Calu3 (cell line): ENCODE data around the gene SNORC. TPM values are rescaled to one million over a fixed set of nuclear protein-coding genes. Genes with fewer than 3 reads are reported as not detected.

ENCODE experiments used
- BruUV-seq: library from RNA; stranded (reverse); fragments of 400-500 nt; replicated peaks from 2 replicates; lab custom pipeline; 2021; lab: Mats Ljungman, UMichigan
- CTCF ChIA-PET: fragments of 300-600 bp; sonication (Branson Sonifier 250); formaldehyde crosslinking; loops from one replicate; lab custom pipeline; 2022; ENCODE audit warnings: antibody characterized with exemption; lab: Charles Lee
- DNase-seq: peaks from one replicate; pipeline ENCODE4 v3.0.0; 2022
- H3K27ac Mint-ChIP-seq: one replicate; pipeline ENCODE4 v1.8.0; 2022; ENCODE audit warnings: mixed read lengths; ENCODE audit not compliant: unreplicated experiment
- H3K27me3 Mint-ChIP-seq: one replicate; pipeline ENCODE4 v1.8.0; 2022; ENCODE audit warnings: mixed read lengths; ENCODE audit not compliant: unreplicated experiment
- H3K36me3 Mint-ChIP-seq: one replicate; pipeline ENCODE4 v1.8.0; 2022; ENCODE audit warnings: mild to moderate bottlenecking, moderate library complexity, mixed read lengths; ENCODE audit not compliant: insufficient read depth, unreplicated experiment
- H3K4me1 Mint-ChIP-seq: one replicate; pipeline ENCODE4 v1.8.0; 2022; ENCODE audit warnings: mild to moderate bottlenecking, low read depth, mixed read lengths; ENCODE audit not compliant: unreplicated experiment
- H3K4me3 Mint-ChIP-seq: one replicate; pipeline ENCODE4 v1.8.0; 2022; ENCODE audit warnings: mild to moderate bottlenecking, low read depth, moderate library complexity, mixed read lengths; ENCODE audit not compliant: unreplicated experiment
- H3K9me3 Mint-ChIP-seq: one replicate; pipeline ENCODE4 v1.8.0; 2022; ENCODE audit warnings: low read depth, mixed read lengths; ENCODE audit not compliant: unreplicated experiment
- intact Hi-C: fragments of 100-400 bp; cut with micrococcal nuclease; formaldehyde crosslinking; loops from one replicate; pipeline ENCODE4 v1.10.0; 2022; ENCODE audit not compliant: unreplicated experiment
- total RNA-seq: library from RNA; stranded (reverse); gene quantifications from 2 replicates; pipeline ENCODE4 v1.2.3, GENCODE V29; 2022
- TF ChIP-seq, protein P1 (sequence below): fragments of 200-600 bp; IDR thresholded peaks from one replicate; pipeline ENCODE4 v1.8.0; 2022; ENCODE audit warnings: antibody characterized with exemption; ENCODE audit not compliant: unreplicated experiment

Gene SNORC
- total RNA-seq, 1 experiment from 2014 or later: 4.3 TPM

DNA sequence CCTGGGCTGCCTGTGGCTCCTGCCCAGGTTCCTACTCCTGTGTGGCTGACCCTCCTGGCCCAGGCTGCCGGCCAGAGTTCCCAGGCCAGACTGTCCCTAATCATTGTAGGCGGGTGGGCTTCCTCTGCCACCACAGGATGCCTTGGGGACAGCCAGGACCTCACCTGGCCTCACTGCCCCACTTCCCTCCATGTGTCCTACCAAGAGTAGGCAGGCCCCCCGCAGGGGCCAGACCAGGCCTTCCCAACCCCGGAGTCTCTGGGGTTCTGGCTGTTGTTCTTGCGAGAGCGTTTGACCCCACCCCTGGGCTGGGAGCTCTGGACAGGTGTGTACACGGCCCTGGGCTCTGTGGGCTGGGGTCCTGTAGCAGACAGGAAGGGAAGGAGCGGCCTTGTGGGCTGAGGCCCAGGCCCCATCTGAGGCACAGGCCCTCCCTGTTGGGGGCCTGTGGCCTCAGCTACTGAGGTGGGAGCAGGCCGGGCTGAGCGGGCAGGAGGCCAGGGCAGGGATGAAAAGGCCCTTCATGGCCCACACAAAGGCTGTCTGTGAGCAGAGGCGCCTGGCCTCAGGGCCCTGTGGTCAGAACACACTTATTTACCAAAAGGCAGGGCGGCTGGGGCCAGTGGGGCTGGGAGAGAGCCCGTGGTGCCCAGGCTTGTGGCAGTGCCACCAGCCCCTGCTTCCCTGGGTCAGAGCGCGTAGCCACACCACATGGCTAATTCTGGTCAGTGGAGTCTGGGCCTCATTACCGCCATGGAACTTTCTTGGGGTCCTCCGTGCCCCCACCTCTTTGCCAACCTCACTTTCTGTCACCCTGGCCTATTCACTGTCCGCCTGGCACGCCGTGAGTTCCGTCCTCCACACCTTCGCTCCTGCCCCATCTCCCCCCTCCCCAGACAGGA is 2.0 kb downstream of the SNORC start:
- CTCF ChIA-PET: interaction anchor here (0.6 kb wide), 1 partner anchor 155 kb away, joined by 5 read pairs; no protein-coding TSS in a partner anchor

DNA sequence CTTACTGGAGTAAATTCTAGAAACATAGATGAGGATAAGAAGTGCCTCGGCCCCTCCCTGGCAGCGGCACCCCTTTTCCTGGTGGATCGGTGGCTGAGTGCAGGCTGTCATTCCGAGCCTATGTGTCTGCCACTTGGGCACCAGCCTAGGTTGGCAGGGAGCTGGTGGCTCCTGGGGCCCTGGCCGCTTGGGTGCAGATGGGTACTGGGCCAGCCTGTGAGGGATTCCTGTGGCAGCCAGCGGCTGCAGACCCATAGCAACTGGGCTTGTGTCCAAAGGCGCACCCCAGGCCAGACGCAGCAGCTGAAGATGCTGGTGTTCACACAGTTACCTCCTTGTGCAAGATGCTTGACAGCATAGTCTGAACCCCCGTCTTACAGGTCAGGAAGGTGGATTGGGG is 2.8 kb downstream of the SNORC start:
- H3K9me3 Mint-ChIP-seq: no peaks in the 10 kb centered on the region
- CTCF ChIA-PET: interaction anchor here (0.6 kb wide), 1 partner anchor 154 kb away, joined by 5 read pairs; no protein-coding TSS in a partner anchor
- intact Hi-C loops: no loop called here
- BruUV-seq: no TSS peak
- peaks cover 18% of the 10 kb centered on the region for H3K4me1 Mint-ChIP-seq
- no peak overlapping the region for H3K27ac Mint-ChIP-seq
- H3K27me3 Mint-ChIP-seq: no peaks in the 10 kb centered on the region
- no peak for DNase-seq
- H3K4me3 Mint-ChIP-seq: no peak overlapping the region
- H3K36me3 Mint-ChIP-seq: peaks cover 34% of the 10 kb centered on the region
- TF ChIP-seq, protein P1, sequence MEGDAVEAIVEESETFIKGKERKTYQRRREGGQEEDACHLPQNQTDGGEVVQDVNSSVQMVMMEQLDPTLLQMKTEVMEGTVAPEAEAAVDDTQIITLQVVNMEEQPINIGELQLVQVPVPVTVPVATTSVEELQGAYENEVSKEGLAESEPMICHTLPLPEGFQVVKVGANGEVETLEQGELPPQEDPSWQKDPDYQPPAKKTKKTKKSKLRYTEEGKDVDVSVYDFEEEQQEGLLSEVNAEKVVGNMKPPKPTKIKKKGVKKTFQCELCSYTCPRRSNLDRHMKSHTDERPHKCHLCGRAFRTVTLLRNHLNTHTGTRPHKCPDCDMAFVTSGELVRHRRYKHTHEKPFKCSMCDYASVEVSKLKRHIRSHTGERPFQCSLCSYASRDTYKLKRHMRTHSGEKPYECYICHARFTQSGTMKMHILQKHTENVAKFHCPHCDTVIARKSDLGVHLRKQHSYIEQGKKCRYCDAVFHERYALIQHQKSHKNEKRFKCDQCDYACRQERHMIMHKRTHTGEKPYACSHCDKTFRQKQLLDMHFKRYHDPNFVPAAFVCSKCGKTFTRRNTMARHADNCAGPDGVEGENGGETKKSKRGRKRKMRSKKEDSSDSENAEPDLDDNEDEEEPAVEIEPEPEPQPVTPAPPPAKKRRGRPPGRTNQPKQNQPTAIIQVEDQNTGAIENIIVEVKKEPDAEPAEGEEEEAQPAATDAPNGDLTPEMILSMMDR: no peak

More for the DNA sequence above, 2.0 kb downstream of the SNORC start:
- intact Hi-C loops: no loop called here
- no peaks in the 10 kb centered on the region for H3K9me3 Mint-ChIP-seq
- peaks cover 27% of the 10 kb centered on the region for H3K36me3 Mint-ChIP-seq
- no peak overlapping the region for H3K4me3 Mint-ChIP-seq
- H3K27ac Mint-ChIP-seq: no peak overlapping the region
- H3K4me1 Mint-ChIP-seq: peaks cover 18% of the 10 kb centered on the region
- DNase-seq: no peak
- TF ChIP-seq, protein P1: no peak
- BruUV-seq: no TSS peak
- no peaks in the 10 kb centered on the region for H3K27me3 Mint-ChIP-seq

DNA sequence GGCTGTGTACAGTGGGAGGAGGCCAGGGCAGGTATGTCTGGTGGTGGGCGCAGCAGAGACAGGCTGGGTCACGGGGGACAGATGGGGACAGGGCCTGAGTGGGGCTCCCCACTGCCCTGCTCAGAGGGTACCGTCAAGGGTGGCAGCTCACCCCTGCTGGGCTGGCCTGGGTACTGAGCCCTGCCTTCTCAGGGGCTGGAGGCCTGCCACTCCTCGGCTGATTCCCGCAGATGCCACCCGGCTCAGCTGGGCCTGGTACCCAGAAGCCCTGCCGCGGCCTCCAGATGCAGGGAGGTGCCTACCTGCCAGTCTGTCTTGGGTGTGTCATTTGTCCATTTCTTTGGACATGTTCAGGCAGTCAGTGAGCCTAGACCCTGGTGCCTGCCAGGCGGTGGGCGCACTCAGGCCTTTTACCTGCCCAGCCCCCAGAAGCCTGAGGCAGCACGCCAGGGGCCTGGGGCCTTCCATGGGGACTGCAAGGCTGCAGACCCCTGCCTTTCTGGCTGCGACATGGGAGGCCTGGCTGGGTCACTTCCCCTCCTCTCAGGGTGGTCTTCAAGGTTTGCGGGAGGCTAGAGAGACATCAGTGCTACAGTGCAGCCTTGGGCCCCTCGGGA is 3.3 kb downstream of the SNORC start:
- H3K36me3 Mint-ChIP-seq: peaks cover 34% of the 10 kb centered on the region
- CTCF ChIA-PET: interaction anchor here (1.1 kb wide), 1 partner anchor 16 kb away, joined by 3 read pairs; no protein-coding TSS in a partner anchor
- peaks cover 18% of the 10 kb centered on the region for H3K4me1 Mint-ChIP-seq
- H3K9me3 Mint-ChIP-seq: no peaks in the 10 kb centered on the region
- no peaks in the 10 kb centered on the region for H3K27me3 Mint-ChIP-seq
- intact Hi-C loops: no loop called here
- TF ChIP-seq, protein P1: no peak
- H3K4me3 Mint-ChIP-seq: no peak overlapping the region
- no peak overlapping the region for H3K27ac Mint-ChIP-seq
- DNase-seq: no peak
- no TSS peak for BruUV-seq

DNA sequence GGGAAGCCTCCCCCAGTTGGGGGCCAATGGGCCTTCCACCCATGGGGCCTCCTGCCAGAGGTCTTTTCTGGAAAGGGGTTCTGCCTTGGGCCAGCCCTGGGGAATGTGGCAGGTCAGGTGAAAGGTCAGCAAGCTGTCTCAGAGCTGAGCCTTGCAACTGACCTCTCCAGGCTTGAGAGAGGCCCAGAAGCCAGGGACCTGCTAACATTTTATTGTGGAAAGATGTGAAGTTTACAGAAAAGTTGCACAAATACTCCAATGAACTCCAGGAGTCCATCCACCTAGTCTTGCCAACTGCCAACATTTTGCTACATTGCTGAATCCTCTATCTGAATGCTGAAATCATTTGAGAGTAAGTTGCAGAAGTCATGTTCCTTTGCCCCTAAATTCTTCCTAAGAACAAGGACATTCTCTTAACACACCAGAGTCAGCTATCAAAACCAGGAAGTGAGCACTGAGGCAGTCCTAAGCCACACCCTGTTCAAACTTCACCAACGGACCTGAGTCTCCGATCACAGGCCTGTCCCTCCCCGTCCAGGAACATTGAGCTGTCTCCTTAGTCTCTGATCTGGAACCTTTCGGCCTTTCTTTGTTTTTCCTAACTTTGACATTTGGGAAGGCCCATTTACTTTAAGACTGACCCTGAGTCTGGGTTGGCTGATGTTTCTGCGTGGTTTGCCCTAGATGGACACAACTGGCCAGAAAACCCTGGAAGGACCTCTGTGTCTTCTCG is 4.0 kb downstream of the SNORC start:
- Mint-ChIP-seq H3K36me3 (peaks cover 34% of the 10 kb centered on the region), H3K27ac (no peak overlapping the region), H3K27me3 (no peaks in the 10 kb centered on the region), H3K4me3 (no peak overlapping the region), H3K4me1 (peaks cover 18% of the 10 kb centered on the region), H3K9me3 (no peaks in the 10 kb centered on the region)
- intact Hi-C loops: no loop called here
- no TSS peak for BruUV-seq
- peak; percentile 31 for DNase-seq
- CTCF ChIA-PET: interaction anchor here (1.1 kb wide), 1 partner anchor 17 kb away, joined by 3 read pairs; no protein-coding TSS in a partner anchor
- TF ChIP-seq, protein P1: no peak
